ENCODE measurements around the gene NUPR1.
"Not testable (repeated sequence)": the region's sequence is repeated elsewhere in the genome, so short reads cannot be mapped to it uniquely, and the experiment has no call there.

NUPR1 gene

GRCh38 chr16:28538733-28539596 is at the start of gene NUPR1:
TSS of gene NUPR1 (minus strand) at chr16:28538974. CDS start at chr16:28538907, 67 bp downstream.
- DNase-seq, result no peak

- no peak for DNase-seq
Measured at GRCh38 chr16:28587386-28587785, 48.6 kb upstream of the NUPR1 start.

GRCh38 chr16:28586466-28586865 is 47.7 kb upstream of the NUPR1 start:
- DNase-seq, result no peak

GRCh38 chr16:28585674-28586073 is 46.9 kb upstream of the NUPR1 start:
- DNase-seq, result no peak

GRCh38 chr16:28580726-28581315 is 42.0 kb upstream of the NUPR1 start:
- DNase-seq, result no peak

GRCh38 chr16:28575446-28576109 is 36.8 kb upstream of the NUPR1 start:
- no peak for DNase-seq

GRCh38 chr16:28574925-28575324 is 36.2 kb upstream of the NUPR1 start:
- no peak for DNase-seq

- DNase-seq, result no peak
Measured at GRCh38 chr16:28573738-28574718, 35.3 kb upstream of the NUPR1 start.

GRCh38 chr16:28572696-28573510 is 34.1 kb upstream of the NUPR1 start:
- DNase-seq, result no peak

- no peak for DNase-seq
Measured at GRCh38 chr16:28569968-28570752, 31.4 kb upstream of the NUPR1 start.

- no peak for DNase-seq
Measured at GRCh38 chr16:28569021-28569420, 30.2 kb upstream of the NUPR1 start.

- no peak for DNase-seq
Measured at GRCh38 chr16:28567292-28567691, 28.5 kb upstream of the NUPR1 start.

- not testable (repeated sequence) for DNase-seq
Measured at GRCh38 chr16:28566233-28566925, 27.6 kb upstream of the NUPR1 start.

- no peak for DNase-seq
Measured at GRCh38 chr16:28563218-28563617, 24.4 kb upstream of the NUPR1 start.

- DNase-seq, result no peak
Measured at GRCh38 chr16:28562199-28562598, 23.4 kb upstream of the NUPR1 start.

- no peak for DNase-seq
Measured at GRCh38 chr16:28561557-28562187, 22.9 kb upstream of the NUPR1 start.

GRCh38 chr16:28558456-28558855 is 19.7 kb upstream of the NUPR1 start:
- DNase-seq, result no peak

- no peak for DNase-seq
Measured at GRCh38 chr16:28556914-28557320, 18.1 kb upstream of the NUPR1 start.

GRCh38 chr16:28555561-28555960 is 16.8 kb upstream of the NUPR1 start:
- no peak for DNase-seq
